OCI-LY1 (cell line): ENCODE data around the gene ALS2CL.

ENCODE experiments used
- H2AFZ ChIP-seq: fragments of 200-600 bp; sonication (generic), shearing (Covaris generic); 2 replicates; pipeline ENCODE4 v1.6.0; 2014; ENCODE audit warnings: antibody characterized with exemption, mild to moderate bottlenecking, low read length
- H3F3A ChIP-seq: fragments of 200-600 bp; sonication (generic), shearing (Covaris generic); 2 replicates; pipeline ENCODE4 v1.6.0; 2014; ENCODE audit warnings: mild to moderate bottlenecking, antibody characterized with exemption, low read length, moderate library complexity; ENCODE audit not compliant: insufficient read depth
- H3K27ac ChIP-seq: fragments of 200-600 bp; sonication (generic); 2 replicates; pipeline ENCODE4 v1.5.1; 2014; ENCODE audit warnings: low read length, mixed run types, mild to moderate bottlenecking, low read depth; ENCODE audit not compliant: poor library complexity, severe bottlenecking
- H3K27me3 ChIP-seq: fragments of 200-600 bp; sonication (generic); 2 replicates; pipeline ENCODE4 v1.6.0; 2014; ENCODE audit warnings: antibody characterized with exemption, mild to moderate bottlenecking, low read length, moderate library complexity; ENCODE audit not compliant: insufficient read depth
- H3K36me3 ChIP-seq: fragments of 200-600 bp; sonication (generic); 2 replicates; pipeline ENCODE4 v1.6.1; 2014; ENCODE audit warnings: mild to moderate bottlenecking, antibody characterized with exemption, low read length, moderate library complexity, mixed read lengths; ENCODE audit not compliant: insufficient read depth
- H3K4me1 ChIP-seq: fragments of 200-600 bp; sonication (generic); 2 replicates; pipeline ENCODE4 v1.5.1; 2014; ENCODE audit warnings: mild to moderate bottlenecking, low read length, moderate library complexity; ENCODE audit not compliant: insufficient read depth, severe bottlenecking
- H3K4me2 ChIP-seq: fragments of 200-600 bp; sonication (generic), shearing (Covaris generic); 2 replicates; pipeline ENCODE4 v1.6.1; 2014; ENCODE audit warnings: low read length
- H3K4me3 ChIP-seq: fragments of 200-600 bp; sonication (generic); 2 replicates; pipeline ENCODE4 v1.5.1; 2014; ENCODE audit warnings: low read length, low read depth, mild to moderate bottlenecking, mixed read lengths; ENCODE audit not compliant: poor library complexity, severe bottlenecking
- H3K79me2 ChIP-seq: fragments of 200-600 bp; shearing (Covaris generic); 2 replicates; pipeline ENCODE4 v1.6.1; 2016; ENCODE audit warnings: mixed run types, low read length, mixed read lengths; ENCODE audit not compliant: insufficient read depth
- H3K9ac ChIP-seq: fragments of 200-600 bp; sonication (generic), shearing (Covaris generic); 2 replicates; pipeline ENCODE4 v1.6.1; 2014; ENCODE audit warnings: mild to moderate bottlenecking, low read length, mixed read lengths
- H3K9me2 ChIP-seq: fragments of 200-600 bp; sonication (generic), shearing (Covaris generic); 2 replicates; pipeline ENCODE4 v1.6.1; 2014; ENCODE audit warnings: low read depth, mild to moderate bottlenecking, low read length, mixed read lengths
- H3K9me3 ChIP-seq: fragments of 200-600 bp; shearing (Covaris generic); 2 replicates; pipeline ENCODE4 v1.6.1; 2014; ENCODE audit warnings: low read length, mixed read lengths
- H4K20me1 ChIP-seq: fragments of 200-600 bp; sonication (generic), shearing (Covaris generic); 2 replicates; pipeline ENCODE4 v1.6.0; 2016; ENCODE audit warnings: mild to moderate bottlenecking, low read length; ENCODE audit not compliant: insufficient read depth
- EZH2 ChIP-seq: fragments of 200-600 bp; sonication (generic), shearing (Covaris generic); IDR thresholded peaks from 2 replicates; pipeline ENCODE4 v1.8.0; 2017; ENCODE audit warnings: borderline replicate concordance, mixed run types, mild to moderate bottlenecking, antibody characterized with exemption, low read length, moderate library complexity, mixed read lengths
- TF ChIP-seq, protein P1 (sequence below): fragments of 200-600 bp; sonication (generic), shearing (Covaris generic); IDR thresholded peaks from 2 replicates; pipeline ENCODE4 v1.5.1; 2017; ENCODE audit warnings: mild to moderate bottlenecking, antibody characterized with exemption, low read length, moderate library complexity, mixed read lengths

The ALS2CL gene

GRCh38 chr3:46711305-46711704, 17.8 kb upstream of the ALS2CL start:
- H3K79me2 ChIP-seq, result no peaks in the 10 kb centered on the region
- H3K4me2 ChIP-seq, result no peak overlapping the region
- no peak overlapping the region for H3K9ac ChIP-seq
- no peaks in the 10 kb centered on the region for H4K20me1 ChIP-seq
- H3K4me1 ChIP-seq, result no peaks in the 10 kb centered on the region
- no peaks in the 10 kb centered on the region for H3K9me3 ChIP-seq
- H3K36me3 ChIP-seq, result no peaks in the 10 kb centered on the region
- no peak overlapping the region for H3K27ac ChIP-seq
- H3K9me2 ChIP-seq, result no peaks in the 10 kb centered on the region
- no peaks in the 10 kb centered on the region for H3K27me3 ChIP-seq
- H2AFZ ChIP-seq, result no peak overlapping the region
- H3F3A ChIP-seq, result no peaks in the 10 kb centered on the region
- TF ChIP-seq, protein P1, sequence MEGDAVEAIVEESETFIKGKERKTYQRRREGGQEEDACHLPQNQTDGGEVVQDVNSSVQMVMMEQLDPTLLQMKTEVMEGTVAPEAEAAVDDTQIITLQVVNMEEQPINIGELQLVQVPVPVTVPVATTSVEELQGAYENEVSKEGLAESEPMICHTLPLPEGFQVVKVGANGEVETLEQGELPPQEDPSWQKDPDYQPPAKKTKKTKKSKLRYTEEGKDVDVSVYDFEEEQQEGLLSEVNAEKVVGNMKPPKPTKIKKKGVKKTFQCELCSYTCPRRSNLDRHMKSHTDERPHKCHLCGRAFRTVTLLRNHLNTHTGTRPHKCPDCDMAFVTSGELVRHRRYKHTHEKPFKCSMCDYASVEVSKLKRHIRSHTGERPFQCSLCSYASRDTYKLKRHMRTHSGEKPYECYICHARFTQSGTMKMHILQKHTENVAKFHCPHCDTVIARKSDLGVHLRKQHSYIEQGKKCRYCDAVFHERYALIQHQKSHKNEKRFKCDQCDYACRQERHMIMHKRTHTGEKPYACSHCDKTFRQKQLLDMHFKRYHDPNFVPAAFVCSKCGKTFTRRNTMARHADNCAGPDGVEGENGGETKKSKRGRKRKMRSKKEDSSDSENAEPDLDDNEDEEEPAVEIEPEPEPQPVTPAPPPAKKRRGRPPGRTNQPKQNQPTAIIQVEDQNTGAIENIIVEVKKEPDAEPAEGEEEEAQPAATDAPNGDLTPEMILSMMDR, result no peak
- TF ChIP-seq EZH2, result no peak
- no peak overlapping the region for H3K4me3 ChIP-seq

GRCh38 chr3:46710671-46711295, 17.3 kb upstream of the ALS2CL start:
- no peak overlapping the region for H3K4me3 ChIP-seq
- no peak overlapping the region for H3K9ac ChIP-seq
- no peaks in the 10 kb centered on the region for H3K4me1 ChIP-seq
- H2AFZ ChIP-seq, result no peak overlapping the region
- H4K20me1 ChIP-seq, result no peaks in the 10 kb centered on the region
- H3K36me3 ChIP-seq, result no peaks in the 10 kb centered on the region
- H3K27ac ChIP-seq, result no peak overlapping the region
- TF ChIP-seq EZH2, result no peak
- TF ChIP-seq, protein P1, result no peak
- H3K9me3 ChIP-seq, result no peaks in the 10 kb centered on the region
- H3K27me3 ChIP-seq, result no peaks in the 10 kb centered on the region
- no peak overlapping the region for H3K4me2 ChIP-seq
- no peaks in the 10 kb centered on the region for H3K79me2 ChIP-seq
- no peaks in the 10 kb centered on the region for H3K9me2 ChIP-seq
- H3F3A ChIP-seq, result no peaks in the 10 kb centered on the region

DNA sequence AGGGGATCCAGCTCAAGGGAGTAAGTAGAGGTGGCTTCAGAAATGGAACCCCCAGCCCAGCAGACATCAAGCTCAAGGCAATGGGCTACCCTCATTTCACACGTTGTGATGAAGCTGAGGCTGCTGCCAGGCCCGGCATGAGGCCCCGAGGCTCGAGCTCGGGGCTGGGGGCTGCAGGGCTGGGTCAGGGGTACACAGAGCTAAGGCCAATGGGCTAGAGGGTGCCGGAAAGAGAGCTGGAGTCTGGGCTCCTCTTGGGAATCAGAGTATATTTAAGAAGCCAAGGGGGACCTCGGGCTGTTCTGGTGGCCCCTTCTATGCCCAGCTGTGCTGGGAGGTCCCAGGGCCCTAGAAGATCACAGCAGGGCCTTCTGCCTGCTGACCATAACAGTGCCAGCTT, 16.8 kb upstream of the ALS2CL start:
- Histone ChIP-seq H3K79me2 (no peaks in the 10 kb centered on the region), H4K20me1 (no peaks in the 10 kb centered on the region), H3K9me2 (no peaks in the 10 kb centered on the region), H3K9me3 (no peaks in the 10 kb centered on the region), H3K4me1 (no peaks in the 10 kb centered on the region), H3K9ac (no peak overlapping the region), H3K27me3 (no peaks in the 10 kb centered on the region), H2AFZ (no peak overlapping the region), H3K4me3 (no peak overlapping the region), H3K36me3 (no peaks in the 10 kb centered on the region), H3F3A (no peaks in the 10 kb centered on the region), H3K27ac (no peak overlapping the region), H3K4me2 (no peak overlapping the region)
- TF ChIP-seq, protein P1, result no peak
- no peak for TF ChIP-seq EZH2
